B cell (primary cell): Measurements from ENCODE around the gene TSPAN18. TPM values are rescaled to one million over a fixed set of nuclear protein-coding genes. Genes with fewer than 3 reads are reported as not detected.

ENCODE experiments used
- ATAC-seq: fragments of 200-7000 bp; cut with Tn5 transposase; one replicate; pipeline ENCODE4 v1.10.0; 2021; ENCODE audit warnings: low read depth, mild to moderate bottlenecking, moderate number of reproducible peaks, moderate library complexity
- CTCF ChIA-PET: fragments of 350-600 bp; sonication (Branson Sonifier 250); formaldehyde crosslinking; loops from one replicate; lab custom pipeline; 2021; ENCODE audit warnings: antibody characterized with exemption, inconsistent platforms; lab: Charles Lee
- POLR2A ChIA-PET: fragments of 350-600 bp; sonication (Branson Sonifier 250); formaldehyde crosslinking; loops from one replicate; lab custom pipeline; 2021; ENCODE audit warnings: antibody characterized with exemption; lab: Charles Lee
- DNase-seq: peaks from one replicate; pipeline ENCODE4 v3.0.0; 2013
- H2AFZ ChIP-seq: 2 replicates; pipeline ENCODE4 v1.6.1; 2012; ENCODE audit warnings: mild to moderate bottlenecking, low read depth, low read length; ENCODE audit not compliant: insufficient read depth, poor library complexity, severe bottlenecking
- H3K27ac ChIP-seq, 2 donors: 1 replicate in 1 of 2; 2 replicates in 1 of 2; pipeline ENCODE4 v1.5.1; 2012 to 2013; ENCODE audit warnings: low read length in 2 of 2, mild to moderate bottlenecking in 2 of 2, moderate library complexity in 1 of 2
- H3K27me3 ChIP-seq, 4 experiments: fragments of 200-600 bp in 1 of 4; sonication (generic) in 1 of 4; replicated peaks in 1 of 4; 1 replicate in 2 of 4; 2 replicates in 2 of 4; pipeline versions ENCODE4 v1.6.1 to v1.7.0; 2013 to 2016; ENCODE audit warnings: low read length in 3 of 4, mild to moderate bottlenecking in 2 of 4, mixed read lengths in 1 of 4, moderate library complexity in 1 of 4; ENCODE audit not compliant: insufficient read depth in 4 of 4, control insufficient read depth in 3 of 4; ENCODE audit errors: control extremely low read depth in 1 of 4
- H3K36me3 ChIP-seq, 2 experiments: replicated peaks in 1 of 2; 1 replicate in 1 of 2; 2 replicates in 1 of 2; pipeline versions ENCODE4 v1.6.1 to v1.7.1; 2013; ENCODE audit warnings: low read length in 1 of 2; ENCODE audit not compliant: insufficient read depth in 2 of 2, control insufficient read depth in 1 of 2; ENCODE audit errors: control extremely low read depth in 1 of 2, extremely low read depth in 1 of 2
- H3K4me1 ChIP-seq, 2 donors: fragments of 200-600 bp in 1 of 2; sonication (generic) in 1 of 2; 1 replicate in 1 of 2; 2 replicates in 1 of 2; pipeline versions ENCODE4 v1.5.1 to v1.6.1; 2013 to 2017; ENCODE audit warnings: low read length in 2 of 2; ENCODE audit not compliant: control insufficient read depth in 2 of 2, insufficient read depth in 2 of 2
- H3K4me2 ChIP-seq: replicated peaks from 2 replicates; pipeline ENCODE3; 2012; ENCODE audit warnings: mild to moderate bottlenecking, low read depth, low read length; ENCODE audit not compliant: poor library complexity, severe bottlenecking
- H3K4me3 ChIP-seq, 5 experiments: fragments of 200-600 bp in 1 of 5; sonication (generic) in 1 of 5; 1 replicate in 3 of 5; 2 replicates in 2 of 5; pipeline versions ENCODE4 v1.5.1 to v1.7.0; 2011 to 2016; ENCODE audit warnings: low read length in 4 of 5, mild to moderate bottlenecking in 4 of 5, low read depth in 2 of 5, control low read depth in 1 of 5, moderate library complexity in 1 of 5; ENCODE audit not compliant: insufficient read depth in 1 of 5; ENCODE audit errors: control extremely low read depth in 1 of 5, extremely low read depth in 1 of 5
- H3K79me2 ChIP-seq: fragments of 200-600 bp; sonication (generic); one replicate; pipeline ENCODE4 v1.6.0; 2016; ENCODE audit warnings: low read length; ENCODE audit not compliant: control insufficient read depth, insufficient read depth
- H3K9ac ChIP-seq: fragments of 200-600 bp; sonication (generic); 2 replicates; pipeline ENCODE4 v1.6.1; 2017; ENCODE audit warnings: mild to moderate bottlenecking, low read length, moderate library complexity
- H3K9me3 ChIP-seq, 3 donors: one replicate each; pipeline versions ENCODE4 v1.6.1 to v1.7.1; 2013; ENCODE audit warnings: low read length in 2 of 3; ENCODE audit not compliant: control insufficient read depth in 2 of 3, insufficient read depth in 1 of 3; ENCODE audit errors: control extremely low read depth in 1 of 3
- H4K20me1 ChIP-seq: 2 replicates; pipeline ENCODE4 v1.6.0; 2012; ENCODE audit warnings: mild to moderate bottlenecking, low read length; ENCODE audit not compliant: insufficient read depth, control insufficient read depth, poor library complexity, severe bottlenecking
- H3K27ac Mint-ChIP-seq: one replicate; pipeline ENCODE4 v1.8.0; 2021; ENCODE audit warnings: mixed read lengths
- H3K27me3 Mint-ChIP-seq: one replicate; pipeline ENCODE4 v1.8.0; 2021; ENCODE audit warnings: mixed read lengths
- H3K4me1 Mint-ChIP-seq: one replicate; pipeline ENCODE4 v1.8.0; 2021; ENCODE audit warnings: mixed read lengths
- H3K4me3 Mint-ChIP-seq: one replicate; pipeline ENCODE4 v1.8.0; 2021; ENCODE audit warnings: mixed read lengths
- H3K9me3 Mint-ChIP-seq: one replicate; pipeline ENCODE4 v1.8.0; 2022; ENCODE audit warnings: mixed read lengths; ENCODE audit not compliant: insufficient read depth
- EZH2 ChIP-seq: IDR thresholded peaks from 2 replicates; pipeline ENCODE4 v1.6.1; 2012; ENCODE audit warnings: borderline replicate concordance, low read depth, mild to moderate bottlenecking, moderate library complexity, low read length; ENCODE audit not compliant: insufficient read depth, poor library complexity, severe bottlenecking
- WGBS: methylation state at CpG from one replicate; pipeline ENCODE4 v1.1.5; 2013; ENCODE audit warnings: missing lambda C conversion rate; ENCODE audit not compliant: insufficient coverage; 5-methylcytosine and 5-hydroxymethylcytosine counted together
- intact Hi-C: fragments of 100-400 bp; cut with micrococcal nuclease; formaldehyde crosslinking; loops from one replicate; pipeline ENCODE4 v1.10.0; 2022
- polyA plus RNA-seq: library from polyadenylated mRNA; depleted of rRNA; stranded (reverse); fragments of >200 nt; gene quantifications from 2 replicates; pipeline ENCODE4 v1.2.3, GENCODE V29; 2012
- total RNA-seq, 2 donors: library from RNA; stranded (reverse); fragments of 120-200 nt in 1 of 2; gene quantifications; 1 replicate in 1 of 2; 2 replicates in 1 of 2; pipeline versions ENCODE4 v1.2.3 to v1.2.4, GENCODE V29; 2013 to 2022
- TF ChIP-seq, protein P1 (sequence below): fragments of 200-600 bp; IDR thresholded peaks from one replicate; pipeline ENCODE4 v1.8.0; 2022; ENCODE audit warnings: antibody characterized with exemption, mild to moderate bottlenecking

TSPAN18 gene
- total and polyA plus RNA-seq, 2 donors (not counting 1 experiment from before 2014, with no cell fraction given), result 0.75 to 2.0 TPM

DNA sequence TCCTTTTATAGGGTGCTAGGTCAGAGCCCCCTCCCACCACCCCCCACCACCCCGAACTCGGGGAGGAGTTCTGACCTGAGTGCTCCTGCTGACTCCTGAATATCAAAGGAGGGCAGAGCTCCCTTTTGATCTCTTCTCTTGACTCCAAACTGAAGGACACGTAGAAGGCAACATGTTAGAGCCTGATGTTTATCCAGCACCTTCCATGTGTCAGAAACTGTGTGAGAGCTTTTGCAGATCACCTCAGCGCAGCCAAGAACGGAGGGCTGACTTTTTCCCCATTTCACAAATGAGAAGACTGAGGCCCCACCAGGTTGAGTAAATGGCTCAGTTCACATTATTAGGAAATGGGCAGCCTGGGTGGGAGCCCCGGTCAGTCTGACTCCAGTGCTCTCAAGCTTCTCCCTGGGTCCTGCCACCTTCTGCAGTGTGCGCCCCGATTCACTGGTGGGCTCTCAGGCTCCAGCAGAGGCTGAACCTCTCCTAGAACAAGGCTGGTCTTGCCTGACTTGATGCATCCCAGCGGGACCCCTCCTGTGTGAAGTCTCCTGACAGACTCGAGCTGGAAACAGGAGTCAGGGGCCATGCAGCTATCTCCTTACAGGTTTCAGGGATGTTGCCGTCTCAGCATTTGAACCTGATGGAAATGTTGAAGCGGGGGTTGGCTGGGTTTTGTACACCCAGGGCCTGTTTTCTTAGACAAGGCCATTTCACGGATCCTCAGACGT is 98.5 kb downstream of the TSPAN18 start:
- H3K9ac ChIP-seq, result no peak overlapping the region
- H3K4me3 ChIP-seq, result no peak overlapping the region
- H3K4me2 ChIP-seq, result no peak overlapping the region
- H3K36me3 ChIP-seq, result no peaks in the 10 kb centered on the region
- Mint-ChIP-seq H3K27me3 (no peaks in the 10 kb centered on the region), H3K4me3 (no peak overlapping the region), H3K9me3 (no peaks in the 10 kb centered on the region), H3K4me1 (no peaks in the 10 kb centered on the region), H3K27ac (no peak overlapping the region)
- POLR2A ChIA-PET, result no interaction called here
- 93% methylated on average over 10 of the region's 14 CpGs for WGBS
- H3K4me1 ChIP-seq, result no peaks in the 10 kb centered on the region
- intact Hi-C loops, result no loop called here
- no peak overlapping the region for H3K27ac ChIP-seq
- TF ChIP-seq EZH2, result no peak
- TF ChIP-seq, protein P1, sequence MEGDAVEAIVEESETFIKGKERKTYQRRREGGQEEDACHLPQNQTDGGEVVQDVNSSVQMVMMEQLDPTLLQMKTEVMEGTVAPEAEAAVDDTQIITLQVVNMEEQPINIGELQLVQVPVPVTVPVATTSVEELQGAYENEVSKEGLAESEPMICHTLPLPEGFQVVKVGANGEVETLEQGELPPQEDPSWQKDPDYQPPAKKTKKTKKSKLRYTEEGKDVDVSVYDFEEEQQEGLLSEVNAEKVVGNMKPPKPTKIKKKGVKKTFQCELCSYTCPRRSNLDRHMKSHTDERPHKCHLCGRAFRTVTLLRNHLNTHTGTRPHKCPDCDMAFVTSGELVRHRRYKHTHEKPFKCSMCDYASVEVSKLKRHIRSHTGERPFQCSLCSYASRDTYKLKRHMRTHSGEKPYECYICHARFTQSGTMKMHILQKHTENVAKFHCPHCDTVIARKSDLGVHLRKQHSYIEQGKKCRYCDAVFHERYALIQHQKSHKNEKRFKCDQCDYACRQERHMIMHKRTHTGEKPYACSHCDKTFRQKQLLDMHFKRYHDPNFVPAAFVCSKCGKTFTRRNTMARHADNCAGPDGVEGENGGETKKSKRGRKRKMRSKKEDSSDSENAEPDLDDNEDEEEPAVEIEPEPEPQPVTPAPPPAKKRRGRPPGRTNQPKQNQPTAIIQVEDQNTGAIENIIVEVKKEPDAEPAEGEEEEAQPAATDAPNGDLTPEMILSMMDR, result no peak
- CTCF ChIA-PET, result interaction anchor here (0.7 kb wide), 1 partner anchor 105 kb away, joined by 4 read pairs; no protein-coding TSS in a partner anchor
- no peak overlapping the region for H2AFZ ChIP-seq
- peaks cover 0 to 5% (median 0%) of the 10 kb centered on the region in 3 donors for H3K9me3 ChIP-seq
- no peaks in the 10 kb centered on the region for H3K27me3 ChIP-seq
- H3K79me2 ChIP-seq, result no peaks in the 10 kb centered on the region
- H4K20me1 ChIP-seq, result no peaks in the 10 kb centered on the region
- no peak for ATAC-seq
- DNase-seq, result no peak

DNA sequence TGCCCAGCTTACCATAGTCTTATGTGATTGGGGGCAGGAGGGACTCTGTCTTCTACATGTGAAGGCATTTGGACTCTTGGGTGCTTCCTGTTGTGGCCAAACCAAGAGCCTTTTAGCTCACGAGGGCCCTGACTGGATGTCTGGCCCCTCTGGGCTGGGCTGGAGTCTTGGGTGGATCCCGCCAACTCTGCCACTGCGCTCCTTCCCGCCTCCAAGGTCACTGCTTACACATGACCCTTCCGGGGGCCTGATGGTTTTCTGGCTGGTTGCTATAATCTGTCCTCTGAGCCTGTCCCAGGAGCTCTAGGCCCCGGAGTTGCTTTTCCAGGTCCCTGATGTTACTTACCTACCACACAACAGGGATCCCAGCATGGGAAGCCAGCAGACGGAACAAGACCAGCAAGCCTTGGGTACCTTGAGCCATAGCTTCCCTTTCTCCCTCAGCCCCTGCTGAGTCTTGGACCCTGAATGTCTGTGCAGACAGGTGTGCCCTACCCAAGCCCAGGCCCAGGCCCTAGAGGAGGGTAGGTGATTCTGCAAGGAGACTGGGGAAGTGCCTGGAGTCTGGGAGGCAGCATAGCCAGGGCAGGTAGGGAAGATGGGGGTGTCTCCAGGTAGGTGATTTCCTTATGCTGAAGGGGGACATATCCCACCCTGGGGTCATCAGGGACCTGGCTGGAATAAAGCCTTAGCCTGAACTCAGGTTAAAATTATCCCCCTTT is 100.3 kb downstream of the TSPAN18 start:
- no peaks in the 10 kb centered on the region for H4K20me1 ChIP-seq
- Mint-ChIP-seq H3K4me1 (no peaks in the 10 kb centered on the region), H3K27ac (no peak overlapping the region), H3K9me3 (no peaks in the 10 kb centered on the region), H3K27me3 (no peaks in the 10 kb centered on the region), H3K4me3 (no peak overlapping the region)
- ATAC-seq (no peak), DNase-seq (no peak)
- H3K4me3 ChIP-seq, result no peak overlapping the region
- no peaks in the 10 kb centered on the region for H3K27me3 ChIP-seq
- no peak overlapping the region for H3K27ac ChIP-seq
- TF ChIP-seq, protein P1, result no peak
- TF ChIP-seq EZH2, result no peak
- no peaks in the 10 kb centered on the region for H3K4me1 ChIP-seq
- WGBS, result 86% methylated on average over 6 of the region's 7 CpGs
- H2AFZ ChIP-seq, result no peak overlapping the region
- CTCF ChIA-PET, result no interaction called here
- peaks cover 0 to 5% (median 0%) of the 10 kb centered on the region in 3 donors for H3K9me3 ChIP-seq
- POLR2A ChIA-PET, result no interaction called here
- H3K79me2 ChIP-seq, result no peaks in the 10 kb centered on the region
- H3K36me3 ChIP-seq, result no peaks in the 10 kb centered on the region
- H3K4me2 ChIP-seq, result no peak overlapping the region
- H3K9ac ChIP-seq, result no peak overlapping the region
- intact Hi-C loops, result no loop called here
